Progenitor cell of endocrine pancreas (in vitro differentiated cells): Measurements from ENCODE around the gene MYO7A. TPM values are rescaled to one million over a fixed set of nuclear protein-coding genes. Genes with fewer than 3 reads are reported as not detected.

ENCODE experiments used
- DNase-seq: peaks from one replicate; pipeline ENCODE4 v3.0.0; 2021; ENCODE audit warnings: low spot score; ENCODE audit not compliant: unreplicated experiment
- H3K27ac Mint-ChIP-seq: 2 replicates; pipeline ENCODE4 v1.8.0; 2021; ENCODE audit warnings: mild to moderate bottlenecking, moderate library complexity, mixed read lengths
- H3K27me3 Mint-ChIP-seq: 2 replicates; pipeline ENCODE4 v1.8.0; 2021; ENCODE audit warnings: mixed read lengths
- H3K36me3 Mint-ChIP-seq: 2 replicates; pipeline ENCODE4 v1.8.0; 2022; ENCODE audit warnings: mixed read lengths; ENCODE audit not compliant: insufficient read depth
- H3K4me1 Mint-ChIP-seq: 2 replicates; pipeline ENCODE4 v1.8.0; 2021; ENCODE audit warnings: low read depth, mixed read lengths
- H3K4me3 Mint-ChIP-seq: 2 replicates; pipeline ENCODE4 v1.8.0; 2021; ENCODE audit warnings: low read depth, mild to moderate bottlenecking, moderate library complexity, mixed read lengths
- H3K9me3 Mint-ChIP-seq: 2 replicates; pipeline ENCODE4 v1.8.0; 2021; ENCODE audit warnings: low read depth, mixed read lengths
- CTCF ChIP-seq: fragments of 200-600 bp; sonication (generic); IDR thresholded peaks from one replicate; pipeline ENCODE4 v1.5.0; 2021; ENCODE audit warnings: antibody characterized with exemption, mild to moderate bottlenecking; ENCODE audit not compliant: unreplicated experiment
- total RNA-seq: library from RNA; stranded (reverse); gene quantifications from 2 replicates; pipeline ENCODE4 v1.2.1, GENCODE V29; 2021

Gene MYO7A
- total RNA-seq, 1 donor from 2014 or later: 5.7 TPM

- Mint-ChIP-seq H3K4me1 (peaks cover 2% of the 10 kb centered on the region), H3K4me3 (no peak overlapping the region), H3K27ac (no peak overlapping the region), H3K9me3 (no peaks in the 10 kb centered on the region), H3K27me3 (no peaks in the 10 kb centered on the region), H3K36me3 (no peaks in the 10 kb centered on the region)
- DNase-seq: no peak
- TF ChIP-seq CTCF: no peak
Measured at GRCh38 chr11:77110836-77111235, 17.2 kb upstream of the MYO7A start.

- Mint-ChIP-seq H3K4me3 (no peak overlapping the region), H3K4me1 (peaks cover 2% of the 10 kb centered on the region), H3K9me3 (no peaks in the 10 kb centered on the region), H3K27ac (no peak overlapping the region), H3K27me3 (no peaks in the 10 kb centered on the region), H3K36me3 (no peaks in the 10 kb centered on the region)
- TF ChIP-seq CTCF: no peak
- DNase-seq: no peak
Measured at GRCh38 chr11:77111277-77111676, 16.8 kb upstream of the MYO7A start.

GRCh38 chr11:77111946-77112345, 16.1 kb upstream of the MYO7A start:
- Mint-ChIP-seq H3K36me3 (no peaks in the 10 kb centered on the region), H3K27ac (peak overlapping the region; percentile 35), H3K4me1 (peaks cover 2% of the 10 kb centered on the region), H3K27me3 (no peaks in the 10 kb centered on the region), H3K9me3 (no peaks in the 10 kb centered on the region), H3K4me3 (no peak overlapping the region)
- DNase-seq: no peak
- TF ChIP-seq CTCF: no peak

- no peak for DNase-seq
- no peak overlapping the region for H3K27ac Mint-ChIP-seq
- H3K4me3 Mint-ChIP-seq: no peak overlapping the region
- H3K4me1 Mint-ChIP-seq: peaks cover 2% of the 10 kb centered on the region
- no peak for TF ChIP-seq CTCF
- no peaks in the 10 kb centered on the region for H3K36me3 Mint-ChIP-seq
- no peaks in the 10 kb centered on the region for H3K27me3 Mint-ChIP-seq
- H3K9me3 Mint-ChIP-seq: no peaks in the 10 kb centered on the region
Measured at GRCh38 chr11:77112641-77113381, 15.2 kb upstream of the MYO7A start.

GRCh38 chr11:77113382-77114088, 14.5 kb upstream of the MYO7A start:
- Mint-ChIP-seq H3K4me3 (no peak overlapping the region), H3K27ac (peak overlapping the region; percentile 85), H3K4me1 (peaks cover 2% of the 10 kb centered on the region), H3K36me3 (no peaks in the 10 kb centered on the region), H3K9me3 (no peaks in the 10 kb centered on the region), H3K27me3 (no peaks in the 10 kb centered on the region)
- no peak for DNase-seq
- TF ChIP-seq CTCF: peak; percentile 74
